NB4 (cell line): ENCODE data around the gene GRIK3.

ENCODE experiments used
- DNase-seq: peaks from one replicate; pipeline ENCODE4 v3.0.0; 2010; ENCODE audit warnings: low read depth
- H3K4me3 ChIP-seq: one replicate; pipeline ENCODE4 v1.5.1; 2011; ENCODE audit warnings: mild to moderate bottlenecking, low read depth, low read length, moderate library complexity
- CTCF ChIP-seq: IDR thresholded peaks from one replicate; pipeline ENCODE4 v1.5.1; 2012; ENCODE audit warnings: low read depth, low read length
- MAX ChIP-seq: IDR thresholded peaks from 2 replicates; pipeline ENCODE4 v1.6.1; 2011; ENCODE audit warnings: low read depth, low read length
- MYC ChIP-seq: IDR thresholded peaks from 2 replicates; pipeline ENCODE4 v1.6.1; 2011; ENCODE audit warnings: low read depth, low read length
- POLR2A ChIP-seq: IDR thresholded peaks from 2 replicates; pipeline ENCODE4 v1.6.1; 2011; ENCODE audit warnings: mild to moderate bottlenecking; ENCODE audit not compliant: insufficient read length; ENCODE audit errors: extremely low read depth

Gene GRIK3

GRCh38 chr1:36922593-36923426 is 111.5 kb downstream of the GRIK3 start:
- TF ChIP-seq MAX (no peak), MYC (no peak), POLR2A (no peak), CTCF (no peak)
- DNase-seq, result no peak
- no peak overlapping the region for H3K4me3 ChIP-seq

GRCh38 chr1:36922071-36922470 is 112.2 kb downstream of the GRIK3 start:
- no peak for DNase-seq
- no peak overlapping the region for H3K4me3 ChIP-seq
- no peak for TF ChIP-seq MYC
- no peak for TF ChIP-seq POLR2A
- TF ChIP-seq MAX, result no peak
- TF ChIP-seq CTCF, result no peak

- TF ChIP-seq POLR2A (no peak), MAX (no peak), MYC (no peak)
- no peak for DNase-seq
Measured at GRCh38 chr1:36920801-36921405, 113.4 kb downstream of the GRIK3 start.

GRCh38 chr1:36920371-36920770 is 113.9 kb downstream of the GRIK3 start:
- no peak for TF ChIP-seq MAX
- TF ChIP-seq CTCF, result no peak
- no peak for TF ChIP-seq POLR2A
- no peak for TF ChIP-seq MYC
- DNase-seq, result no peak
- no peak overlapping the region for H3K4me3 ChIP-seq

More at GRCh38 chr1:36920801-36921405, 113.4 kb downstream of the GRIK3 start:
- H3K4me3 ChIP-seq, result no peak overlapping the region

GRCh38 chr1:36919491-36920145 is 114.7 kb downstream of the GRIK3 start:
- TF ChIP-seq POLR2A (no peak), MYC (no peak), MAX (no peak), CTCF (no peak)
- no peak overlapping the region for H3K4me3 ChIP-seq
- DNase-seq, result no peak
